ENCODE results near the gene SHB. TPM values are rescaled to one million over a fixed set of nuclear protein-coding genes. Genes with fewer than 3 reads are reported as not detected.

Gene SHB
- polyA plus RNA-seq, 2 of the 4 experiments (the other 2 are of a cell fraction) = 15.4 to 22.0 TPM

Small RNAs within 50 kb of the gene (small RNA-seq; reads per million reads assigned to genes)
- gene RNU7-124P = 0 reads per million in 6 experiments

Other genes starting within 250 kb of the SHB start
- gene SLC25A51, start 165.1 kb downstream of the SHB start, polyA plus RNA-seq (2011; rRNA removed) = 24.3 and 29.2 TPM in 2 replicates
- gene SLC25A51, start 165.1 kb downstream of the SHB start, polyA plus RNA-seq (2017; fragmentation: RNase III; extraction: RNeasy Plus Mini Kit Qiagen cat#74134 plus additional on column Dnase treatment) = 16.6 to 18.0 TPM (median 17.2 TPM) in 3 replicates

Measured in A549 (cell line).